Effector CD4-positive, alpha-beta T cell (primary cell): ENCODE data around the gene GRAMD4.
A peak's percentile ranks its signal among the peaks of the same experiment; 100 is the strongest.

Experiments
- DNase-seq: peaks from one replicate; pipeline ENCODE4 v3.0.0-alpha.2; 2020

Gene GRAMD4

DNA sequence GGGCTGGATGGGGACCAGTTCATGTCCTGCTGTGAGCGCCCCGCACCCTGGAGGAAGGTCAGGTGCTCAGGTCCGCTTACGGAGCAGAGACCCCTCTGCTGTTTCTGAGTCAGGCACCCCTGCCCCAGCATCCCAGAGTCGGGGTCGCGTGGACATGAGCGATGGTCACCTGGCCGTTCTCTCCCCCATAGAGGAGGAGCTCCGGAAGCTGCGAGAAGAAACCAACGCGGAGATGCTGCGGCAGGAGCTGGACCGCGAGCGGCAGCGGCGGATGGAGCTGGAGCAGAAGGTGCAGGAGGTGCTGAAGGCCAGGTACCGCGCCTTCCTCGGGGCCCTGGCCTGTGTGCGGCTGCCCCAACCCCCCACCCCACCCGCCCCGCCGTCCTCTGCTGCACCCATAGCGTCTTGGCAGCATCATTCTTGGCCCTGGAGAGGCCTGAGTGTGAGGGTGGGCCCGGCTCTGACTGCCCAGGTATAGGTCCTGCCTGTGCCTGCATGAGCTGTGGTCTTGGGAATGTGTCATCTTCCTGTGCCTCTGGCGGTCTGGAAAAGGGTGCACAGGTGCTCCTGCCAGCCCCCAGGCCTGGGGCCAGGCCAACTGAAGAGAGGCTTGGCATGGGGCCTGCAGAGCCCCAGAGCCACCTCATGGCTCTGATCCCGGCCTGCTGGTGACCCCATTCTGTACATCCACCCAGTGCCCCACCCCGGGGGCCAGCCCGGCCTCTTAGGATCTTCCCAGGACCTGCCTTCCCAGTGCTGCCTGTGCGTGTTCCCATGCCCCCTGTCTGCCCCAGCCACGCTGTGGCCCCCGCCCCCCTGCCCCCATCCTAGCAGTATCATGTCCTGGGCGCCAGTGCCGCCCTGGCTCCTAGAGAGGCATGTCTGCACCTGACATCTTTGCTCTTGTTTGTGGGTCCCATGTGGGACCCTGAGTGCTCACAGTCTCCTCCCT is 38.1 kb downstream of the GRAMD4 start:
- no peak for DNase-seq

DNA sequence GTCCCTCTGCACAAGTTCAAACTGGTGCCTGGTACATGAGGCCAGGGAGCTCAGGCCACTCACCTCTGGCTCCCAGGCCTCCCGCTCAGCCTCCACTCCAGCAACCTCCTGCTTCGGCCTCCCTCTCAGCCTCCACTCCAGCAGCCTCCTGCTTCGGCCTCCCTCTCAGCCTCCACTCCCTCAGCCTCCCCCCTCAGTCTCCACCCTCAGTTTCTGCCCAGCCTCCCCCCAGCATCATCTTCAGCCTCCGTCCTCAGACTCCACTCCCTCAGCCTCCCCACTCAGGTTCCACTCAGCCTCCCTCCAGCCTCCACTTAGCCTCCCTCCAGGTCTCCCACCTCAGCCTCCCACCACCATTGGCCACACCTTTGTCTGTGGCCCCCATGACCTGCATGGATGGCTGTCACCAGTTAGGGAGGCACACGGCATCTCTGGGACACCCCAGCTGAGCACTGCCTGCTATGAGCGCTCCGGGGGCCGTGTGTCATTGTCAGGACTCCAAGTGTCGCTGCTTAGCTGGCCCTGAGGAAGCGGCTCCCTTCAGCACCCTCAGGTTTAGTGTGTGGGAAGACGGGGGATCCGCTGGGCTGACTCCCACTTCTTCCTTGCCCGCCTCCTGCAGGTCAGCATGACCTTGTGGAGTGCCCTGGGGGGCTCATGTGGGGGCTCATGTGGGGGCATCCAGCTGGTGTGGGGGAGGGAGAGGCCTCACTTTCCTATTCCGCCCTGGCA is 39.0 kb downstream of the GRAMD4 start:
- DNase-seq, result no peak

DNA sequence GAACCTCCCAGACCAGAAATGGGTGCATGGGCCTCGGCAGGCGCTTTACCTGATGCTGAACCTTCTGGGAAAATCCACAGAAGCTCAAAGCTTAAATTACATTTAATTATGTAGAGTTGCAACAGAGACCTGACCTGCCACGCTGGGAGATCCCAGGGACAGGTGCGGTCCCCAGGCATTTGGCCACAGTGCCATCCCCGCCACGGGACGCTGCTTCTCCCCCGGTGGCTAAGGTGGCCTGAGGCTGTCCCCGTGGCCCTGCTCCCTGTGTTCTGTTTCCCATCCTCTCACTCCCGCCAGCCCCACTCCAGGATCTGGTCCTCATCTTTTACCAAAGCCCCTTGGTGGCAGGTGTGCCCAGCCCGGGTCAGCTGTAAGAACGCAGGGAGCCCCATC is 39.6 kb downstream of the GRAMD4 start:
- no peak for DNase-seq

DNA sequence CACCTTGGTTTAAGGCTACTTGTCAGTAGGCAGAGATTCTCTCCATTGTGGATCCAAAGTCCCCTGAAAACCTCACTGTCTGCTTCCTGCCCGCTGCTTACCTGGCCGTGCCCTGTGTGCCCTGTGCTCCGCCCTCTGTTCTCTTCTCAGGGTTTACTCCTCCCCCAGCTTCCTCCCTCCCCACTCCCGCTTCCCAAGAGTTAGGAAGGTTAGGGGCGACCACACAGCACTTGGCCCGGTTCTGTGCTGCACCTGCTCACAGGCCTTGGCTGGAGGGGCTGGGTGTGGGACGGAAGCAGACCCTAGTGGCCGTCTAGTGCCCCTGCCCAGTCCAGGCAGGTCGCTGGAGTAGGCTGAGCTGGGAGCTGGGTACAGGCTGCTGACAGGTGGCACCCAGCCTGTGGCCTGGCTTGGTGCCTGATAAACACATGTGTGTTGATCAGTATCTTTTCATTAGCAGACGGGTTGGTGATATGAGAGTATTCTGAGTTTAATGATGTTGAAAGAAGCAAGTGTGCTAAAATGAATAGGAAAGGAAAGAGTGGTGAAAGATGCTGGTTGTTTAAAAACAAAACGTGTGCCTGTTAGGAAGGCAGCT is 40.5 kb downstream of the GRAMD4 start:
- peak; percentile 19 for DNase-seq

DNA sequence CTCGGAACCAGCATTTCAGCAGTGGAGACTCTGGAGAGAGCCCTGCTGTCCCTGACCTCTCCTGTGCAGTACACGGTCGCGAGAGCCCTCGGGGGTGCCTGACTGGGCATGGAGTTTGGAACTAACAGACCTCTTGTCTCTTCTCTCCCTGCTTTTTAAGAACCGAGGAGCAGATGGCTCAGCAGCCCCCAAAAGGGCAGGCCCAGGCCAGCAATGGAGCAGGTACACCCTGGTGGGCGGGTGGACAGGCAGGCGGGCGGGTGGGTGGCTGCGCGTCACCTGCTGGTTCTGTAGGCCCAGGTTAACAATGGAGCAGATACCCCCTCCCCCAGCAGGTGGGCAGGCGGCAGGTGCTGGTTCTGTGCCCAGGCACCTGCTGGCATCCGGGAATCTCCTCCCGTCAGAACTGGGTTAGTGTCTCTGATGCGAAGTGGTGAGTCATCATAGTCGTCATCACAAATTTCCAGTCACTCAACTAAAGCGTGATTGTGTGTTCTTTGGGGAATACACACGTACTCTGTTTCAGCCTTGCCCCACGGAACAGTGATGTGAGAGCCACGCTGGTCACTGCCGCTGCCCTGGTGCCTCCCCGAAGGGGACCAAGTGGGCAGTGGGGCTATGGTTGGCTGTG is 41.1 kb downstream of the GRAMD4 start:
- peak; percentile 45 for DNase-seq

DNA sequence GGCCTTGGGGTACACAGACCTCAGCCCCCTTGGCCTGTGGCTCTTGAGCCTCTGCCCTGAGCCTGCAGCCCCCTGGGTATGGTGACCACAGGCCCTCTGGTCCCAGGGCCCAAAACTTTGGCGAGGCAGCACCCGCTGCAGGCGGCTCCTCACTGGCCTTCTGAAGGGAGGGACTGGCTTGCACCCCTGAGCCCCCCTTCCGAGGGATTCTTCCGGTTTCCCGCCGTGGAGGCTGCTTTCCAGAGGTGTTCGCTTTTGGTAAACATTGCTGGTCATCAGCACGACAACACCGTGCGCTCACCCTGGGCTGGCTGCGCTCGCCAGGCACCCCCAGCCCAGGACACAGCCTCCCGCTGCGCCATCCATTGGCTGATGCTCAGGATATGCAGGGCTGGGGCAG is 42.0 kb downstream of the GRAMD4 start:
- no peak for DNase-seq

DNA sequence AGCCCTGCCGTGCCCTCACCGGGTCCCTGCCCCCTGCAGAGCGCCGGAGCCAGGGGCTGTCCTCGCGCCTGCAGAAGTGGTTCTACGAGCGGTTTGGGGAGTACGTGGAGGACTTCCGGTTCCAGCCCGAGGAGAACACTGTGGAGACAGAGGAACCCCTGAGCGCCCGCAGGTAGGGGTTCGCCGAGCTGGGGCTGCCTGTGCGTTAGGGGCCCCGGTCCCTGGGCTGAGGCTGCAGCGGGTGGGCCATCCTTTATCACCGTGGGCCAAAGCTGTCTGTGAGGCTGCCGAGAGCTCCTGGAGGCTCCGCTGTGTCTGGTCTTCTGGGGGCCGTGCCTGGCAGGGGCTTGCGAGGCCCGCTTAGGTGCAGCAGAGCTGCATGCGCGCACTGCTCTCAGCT is 42.8 kb downstream of the GRAMD4 start:
- DNase-seq, result no peak

DNA sequence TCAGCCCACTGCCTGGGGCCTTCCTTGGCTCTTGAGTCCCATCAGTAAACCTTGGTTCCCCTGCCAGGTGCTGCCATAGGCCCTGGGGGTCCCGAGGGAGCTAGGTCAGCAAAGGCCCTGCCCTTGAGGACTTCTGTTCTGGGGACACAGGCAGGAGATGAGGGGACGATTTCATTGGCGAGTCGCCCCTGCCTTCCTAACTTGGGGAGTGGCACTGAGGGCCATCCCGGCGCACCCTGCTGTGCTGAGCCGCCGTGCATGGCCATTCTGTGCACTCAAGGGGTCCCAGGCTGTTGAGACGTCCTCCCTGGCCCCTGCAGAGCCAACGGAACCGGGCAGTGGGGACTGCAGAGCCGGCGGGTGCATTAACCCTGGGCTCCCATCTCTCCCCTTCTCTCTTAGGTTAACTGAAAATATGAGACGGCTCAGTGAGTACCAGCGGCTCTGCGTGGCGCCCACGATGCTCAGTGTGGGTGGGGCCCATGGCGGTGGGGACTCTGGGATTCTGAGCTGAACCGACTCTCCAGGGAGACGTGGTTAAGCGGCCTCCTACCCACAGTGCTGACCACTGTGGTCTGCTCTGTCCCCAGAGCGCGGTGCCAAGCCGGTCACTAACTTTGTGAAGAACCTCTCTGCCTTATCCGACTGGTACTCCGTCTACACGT is 43.4 kb downstream of the GRAMD4 start:
- no peak for DNase-seq

DNA sequence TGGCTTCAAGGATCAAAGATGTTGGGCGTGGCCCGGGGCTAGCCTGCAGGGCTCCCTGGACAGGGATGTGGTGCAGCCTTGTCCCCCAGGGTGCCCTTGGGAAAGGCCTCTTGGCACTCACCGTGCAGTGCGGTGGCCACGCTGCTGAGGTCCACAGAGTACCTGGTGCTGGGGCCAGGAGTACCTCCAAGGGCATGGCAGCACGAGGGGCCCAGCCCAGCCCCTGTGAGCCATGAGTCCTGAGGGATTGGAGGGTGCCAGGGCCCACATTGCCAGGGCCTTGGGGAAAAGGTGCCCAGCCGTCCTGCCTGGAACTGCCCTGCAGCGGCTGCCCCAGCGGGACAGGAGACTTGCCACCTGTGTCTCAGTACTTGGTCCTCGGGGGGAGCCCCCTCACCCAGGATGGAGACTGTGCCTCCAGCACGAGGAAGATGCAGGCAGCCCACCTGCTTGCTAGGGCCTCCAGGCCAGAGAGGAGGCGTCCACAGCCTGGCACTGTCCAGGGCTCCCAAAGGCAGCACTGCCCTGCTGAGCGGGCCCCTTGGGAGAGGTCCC is 44.2 kb downstream of the GRAMD4 start:
- DNase-seq, result no peak

DNA sequence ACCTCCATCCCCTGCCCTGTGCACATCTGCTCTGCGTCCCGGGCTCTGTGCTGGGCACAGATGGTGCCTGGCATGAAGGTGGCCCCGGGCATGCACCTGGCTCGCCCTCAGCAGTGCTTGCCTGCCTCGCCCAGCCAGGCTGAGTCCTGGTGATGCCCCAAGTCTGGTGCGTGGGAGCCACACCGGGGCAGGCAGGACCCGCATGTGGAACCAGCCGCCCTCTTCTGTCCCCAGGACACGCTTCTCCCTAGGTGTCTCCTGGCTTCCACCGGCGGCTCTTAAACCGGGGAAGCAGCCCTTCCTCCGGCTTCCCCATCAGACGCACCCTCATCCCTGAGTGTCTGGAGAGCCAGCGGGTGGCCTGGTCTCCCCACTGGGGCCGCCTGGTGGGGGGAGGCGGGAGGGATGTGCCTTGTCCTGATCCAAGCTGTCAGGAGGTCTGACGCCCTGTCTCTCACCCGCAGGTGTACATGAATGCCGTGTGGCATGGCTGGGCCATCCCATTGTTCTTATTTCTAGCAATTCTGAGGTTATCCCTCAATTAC is 45.0 kb downstream of the GRAMD4 start:
- no peak for DNase-seq

DNA sequence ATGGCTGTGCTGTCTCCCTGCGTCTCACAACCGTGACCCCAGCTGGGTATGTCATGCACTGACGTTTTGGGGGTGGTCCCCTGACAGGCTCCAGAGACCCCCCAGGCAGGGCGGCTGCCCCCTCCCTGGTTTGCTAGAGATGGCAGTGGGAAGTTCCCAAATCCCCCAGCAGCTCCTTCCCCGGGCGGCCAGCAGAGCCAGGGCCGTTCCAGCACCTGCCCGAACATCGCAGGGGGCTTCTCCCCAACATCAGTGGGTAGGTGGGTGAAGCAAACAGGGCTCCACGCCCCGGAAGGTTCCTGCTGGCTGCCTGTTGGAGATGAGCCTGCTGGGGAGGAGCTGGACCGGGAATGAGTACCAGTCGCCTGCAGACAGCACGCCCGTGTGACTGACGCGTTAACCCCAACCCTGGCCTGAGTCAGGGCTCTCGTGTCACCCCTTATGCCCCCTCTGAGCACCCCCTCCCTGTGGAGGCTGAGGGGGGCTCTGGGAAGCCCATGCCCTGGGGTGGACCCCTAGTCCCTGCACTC is 45.6 kb downstream of the GRAMD4 start:
- DNase-seq, result no peak

DNA sequence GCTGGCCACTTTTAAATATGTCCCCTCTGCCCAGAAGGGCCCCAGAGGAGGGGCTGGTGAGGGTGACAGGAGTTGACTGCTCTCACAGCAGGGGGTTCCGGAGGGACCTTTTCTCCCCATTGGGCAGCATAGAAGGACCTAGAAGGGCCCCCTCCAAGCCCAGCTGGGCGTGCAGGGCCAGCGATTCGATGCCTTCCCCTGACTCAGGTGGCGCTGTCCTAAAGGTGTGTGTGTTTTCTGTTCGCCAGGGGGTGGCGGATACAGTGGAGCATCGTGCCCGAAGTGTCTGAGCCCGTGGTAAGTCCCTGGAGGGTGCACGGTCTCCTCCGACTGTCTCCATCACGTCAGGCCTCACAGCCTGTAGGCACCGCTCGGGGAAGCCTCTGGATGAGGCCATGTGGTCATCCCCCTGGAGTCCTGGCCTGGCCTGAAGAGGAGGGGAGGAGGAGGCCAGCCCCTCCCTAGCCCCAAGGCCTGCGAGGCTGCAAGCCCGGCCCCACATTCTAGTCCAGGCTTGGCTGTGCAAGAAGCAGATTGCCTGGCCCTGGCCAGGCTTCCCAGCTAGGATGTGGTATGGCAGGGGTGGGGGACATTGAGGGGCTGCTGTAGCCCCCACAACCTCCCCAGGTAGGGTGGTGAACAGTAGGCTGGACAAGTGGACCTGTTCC is 46.5 kb downstream of the GRAMD4 start:
- DNase-seq, result no peak

DNA sequence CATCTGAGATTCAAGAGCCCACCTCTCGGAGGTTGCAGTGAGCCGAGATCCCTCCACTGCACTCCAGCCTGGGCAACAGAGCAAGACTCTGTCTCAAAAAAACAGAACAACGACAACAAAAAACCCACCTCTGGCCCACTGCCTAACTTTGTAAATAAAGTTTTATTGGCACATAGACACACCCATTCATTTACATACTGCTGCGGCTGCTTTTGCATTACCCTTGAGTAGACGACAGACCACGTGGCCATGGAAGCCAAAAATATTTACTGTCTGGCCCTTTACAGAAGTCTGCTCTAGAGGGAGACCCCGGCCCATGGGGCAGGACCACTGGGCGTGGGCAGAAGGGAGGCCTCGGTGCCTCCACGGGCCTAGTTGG is 47.0 kb downstream of the GRAMD4 start:
- DNase-seq, result no peak

DNA sequence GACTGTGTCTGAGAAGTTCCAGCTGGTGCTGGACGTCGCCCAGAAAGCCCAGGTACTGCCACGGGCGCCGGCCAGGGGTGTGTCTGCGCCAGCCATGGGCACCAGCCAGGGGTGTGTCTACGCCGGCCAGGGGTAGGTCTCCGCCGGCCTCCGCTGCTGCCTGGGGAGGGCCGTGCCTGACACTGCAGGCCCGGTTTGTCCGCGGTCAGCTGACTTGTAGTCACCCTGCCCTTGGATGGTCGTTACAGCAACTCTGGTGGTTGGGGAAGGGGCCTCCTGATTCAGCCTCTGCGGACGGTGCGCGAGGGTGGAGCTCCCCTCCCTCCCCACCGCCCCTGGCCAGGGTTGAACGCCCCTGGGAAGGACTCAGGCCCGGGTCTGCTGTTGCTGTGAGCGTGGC is 47.9 kb downstream of the GRAMD4 start:
- no peak for DNase-seq

DNA sequence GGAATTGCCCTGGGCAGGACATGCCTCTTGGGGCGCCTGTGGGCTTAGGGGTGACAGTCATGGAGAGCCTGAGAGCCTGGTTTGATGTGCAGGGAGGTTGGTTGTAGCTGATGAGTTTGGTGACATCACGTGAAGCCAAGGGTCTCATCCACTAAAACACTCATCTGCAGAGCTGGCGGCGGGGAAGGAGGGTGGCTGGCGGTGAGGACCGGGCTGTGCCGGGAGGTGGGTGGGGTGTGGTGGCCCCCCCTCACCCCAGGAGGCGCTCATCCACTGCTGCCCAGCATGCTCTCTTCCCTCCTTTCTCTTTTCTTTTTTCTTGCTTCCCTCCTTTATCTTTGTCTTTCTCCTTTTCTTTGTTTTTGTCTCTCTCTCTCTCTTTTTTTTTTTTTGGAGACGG is 49.0 kb downstream of the GRAMD4 start:
- no peak for DNase-seq

DNA sequence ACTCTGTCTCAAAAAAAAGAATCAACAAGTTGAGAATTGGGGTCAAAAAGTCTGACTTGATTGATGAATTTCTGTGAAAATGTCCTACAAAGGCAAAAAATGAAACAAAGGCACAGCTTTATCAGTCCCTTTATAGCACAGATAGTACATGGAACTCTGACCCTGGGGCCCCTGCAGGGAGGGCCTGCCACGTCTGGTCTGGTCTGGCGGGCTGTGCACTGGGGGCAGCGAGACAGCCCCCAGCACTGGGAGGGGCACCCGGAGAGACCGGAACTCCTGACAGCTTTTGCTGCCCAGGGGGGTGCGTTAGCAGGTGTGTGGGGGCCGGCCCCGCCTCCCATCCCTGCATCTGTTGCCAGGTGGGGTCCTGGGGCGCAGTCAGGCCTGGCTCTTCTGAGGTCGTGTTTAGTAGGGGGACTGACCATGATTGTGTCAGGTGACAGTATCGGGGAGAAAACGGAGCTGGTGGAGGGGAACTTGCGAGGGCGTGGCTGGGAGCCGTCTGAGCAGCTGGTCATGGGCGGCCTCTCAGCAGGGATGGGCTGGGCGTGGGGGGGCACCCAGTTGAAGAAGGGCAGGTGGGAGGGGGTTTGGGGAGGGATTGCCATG is 51.7 kb downstream of the GRAMD4 start:
- DNase-seq, result no peak

DNA sequence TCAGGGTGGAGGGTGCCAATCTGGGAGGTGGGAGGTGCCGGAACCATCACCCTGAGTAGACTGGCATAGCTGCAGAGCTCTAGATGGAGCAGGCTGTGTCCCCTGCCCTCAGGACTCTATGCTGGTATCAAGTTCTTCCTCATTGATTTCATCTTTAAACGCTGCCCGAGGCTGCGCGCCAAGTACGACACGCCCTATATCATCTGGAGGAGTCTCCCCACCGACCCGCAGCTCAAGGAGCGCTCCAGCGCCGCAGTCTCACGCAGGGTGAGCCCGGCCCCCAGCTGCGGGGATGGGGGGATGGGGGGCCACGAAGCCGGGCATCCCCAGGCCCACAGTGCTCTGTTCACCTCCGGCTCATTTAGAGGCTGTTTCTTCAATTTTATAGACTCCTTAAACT is 52.5 kb downstream of the GRAMD4 start:
- DNase-seq, result no peak

DNA sequence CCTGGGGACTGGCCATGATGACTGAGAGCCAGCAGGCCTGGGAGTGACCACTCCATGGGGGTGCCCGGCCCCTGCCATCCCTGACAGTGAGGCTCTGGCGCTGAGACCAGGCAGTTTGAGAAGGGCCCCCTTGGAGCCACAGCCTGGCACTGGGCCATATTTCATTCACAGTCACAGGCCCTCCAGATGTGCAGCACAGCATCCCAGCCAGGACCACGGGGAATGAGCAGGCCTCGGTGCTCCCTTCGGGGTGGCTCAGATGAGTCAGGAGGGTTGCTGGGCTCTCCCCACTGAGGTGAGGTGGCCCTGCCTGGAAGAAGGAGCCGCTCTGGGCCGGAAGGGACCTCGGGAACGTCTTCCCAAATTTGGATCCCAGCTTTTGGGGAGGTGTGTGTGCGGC is 53.0 kb downstream of the GRAMD4 start:
- no peak for DNase-seq

DNA sequence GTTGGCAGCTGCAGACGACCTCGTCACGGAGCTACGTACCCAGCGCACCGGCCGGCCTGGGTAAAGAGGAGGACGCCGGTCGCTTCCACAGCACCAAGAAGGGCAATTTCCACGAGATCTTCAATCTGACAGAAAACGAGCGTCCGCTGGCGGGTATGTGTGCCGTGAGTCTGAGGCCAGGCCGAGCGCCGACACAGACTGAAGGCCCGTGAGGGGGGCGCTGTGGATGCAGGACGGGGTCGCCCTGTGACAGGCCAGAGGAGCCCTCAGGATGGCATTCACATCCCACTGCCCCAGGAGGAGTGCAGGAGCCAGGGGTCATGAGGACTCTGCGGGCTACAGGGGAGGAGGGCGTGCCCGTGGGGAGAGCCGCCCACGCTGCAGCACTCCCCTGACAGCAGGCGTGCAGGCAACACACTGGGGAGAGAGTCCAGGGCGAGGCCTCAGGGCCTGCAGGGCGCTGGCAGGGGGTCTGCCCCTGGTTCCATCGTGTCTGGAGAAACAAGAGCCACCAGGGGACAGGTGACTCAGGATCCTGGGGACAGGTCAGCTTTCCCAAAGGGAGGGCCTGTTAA is 53.6 kb downstream of the GRAMD4 start:
- no peak for DNase-seq

DNA sequence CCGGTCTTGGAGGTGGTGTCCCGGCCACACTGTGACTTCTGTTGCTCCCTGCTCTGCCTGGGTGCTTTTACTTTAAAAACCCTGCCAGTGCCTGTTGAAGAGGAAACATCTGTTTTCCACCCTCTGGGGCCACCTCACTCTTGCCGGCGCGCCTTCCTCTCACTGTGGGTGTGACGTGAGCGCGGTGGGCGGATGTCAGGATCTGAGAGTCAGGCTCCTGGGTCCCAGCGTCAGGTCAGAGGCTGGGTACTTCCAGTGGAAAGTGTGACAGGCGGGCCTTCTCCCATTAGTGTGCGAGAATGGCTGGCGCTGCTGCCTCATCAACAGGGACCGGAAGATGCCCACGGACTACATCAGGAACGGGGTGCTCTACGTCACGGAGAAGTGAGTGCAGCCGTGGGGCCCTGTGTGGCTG is 54.2 kb downstream of the GRAMD4 start:
- peak; percentile 85 for DNase-seq
